ENCODE data around the gene HSP90AB1. TPM values are rescaled to one million over a fixed set of nuclear protein-coding genes. Genes with fewer than 3 reads are reported as not detected.

The HSP90AB1 gene
- total and polyA plus RNA-seq, 9 of the 15 experiments (the other 6 are each of a cell fraction or from before 2014, with no cell fraction given), result 1,780 to 3,358 (median 2,262) TPM

DNA sequence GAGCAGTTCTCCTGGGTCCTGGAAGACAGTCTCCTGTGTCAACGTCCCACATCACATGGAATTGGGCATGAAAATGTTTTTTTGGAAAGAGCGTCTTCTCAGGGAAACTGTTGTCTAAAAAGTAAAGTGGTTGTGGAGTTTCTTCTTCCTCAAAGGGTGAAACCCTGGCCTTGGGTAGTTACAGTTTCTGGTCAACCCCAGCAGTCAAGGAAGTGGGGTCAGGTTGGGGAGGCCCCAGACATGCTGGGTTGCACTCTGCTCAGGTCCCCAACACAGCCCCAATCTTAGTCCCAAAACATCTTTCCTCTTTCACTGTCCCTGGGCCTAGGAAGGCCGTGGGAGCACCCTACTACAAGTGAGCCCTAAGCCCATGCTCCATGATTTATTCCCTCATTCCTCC is 19.4 kb downstream of the HSP90AB1 start:
- no peaks in the 10 kb centered on the region for H3K9me3 ChIP-seq (replicated peaks; ENCODE audit: control insufficient read depth, insufficient read depth, low read depth, low read length)
- POLR2A ChIA-PET, result interaction anchor here (8.2 kb wide), 1 partner anchor 19 kb away, joined by 69 read pairs; the partner anchor contains the start of gene HSP90AB1
- 47% methylated on average over 3 of the region's 3 CpGs for WGBS (ENCODE audit: insufficient coverage, low coverage, missing lambda C conversion rate)

More for the DNA sequence above, 19.4 kb downstream of the HSP90AB1 start:
- ATAC-seq, result no peak
- intact Hi-C loops (cut with micrococcal nuclease) (loop anchor here (5.0 kb wide), 1 partner anchor 169 kb away; no protein-coding TSS in a partner anchor), in situ Hi-C loops (cut with MboI) (loop anchor here (5.0 kb wide), 1 partner anchor 76 kb away; the partner anchor contains the start of gene SPATS1)
- no TSS peak for BruUV-seq (replicated peaks)
- Histone ChIP-seq H3K4me3 (no peak overlapping the region), H4K20me1 (replicated peaks; ENCODE audit: control insufficient read depth, insufficient read depth, low read length) (peaks cover 3% of the 10 kb centered on the region; the same call in 1 of the 2 replicates), H3K4me1 (replicated peaks in 1 of 2; ENCODE audit: control insufficient read depth in 2 of 2, insufficient read depth in 2 of 2, low read length in 2 of 2) (peaks cover 19 to 39% of the 10 kb centered on the region in 2 experiments; a peak in 4 of 5 replicates), H3K27me3 (ENCODE audit: control insufficient read depth in 2 of 2, insufficient read depth in 2 of 2, low read length in 2 of 2) (peaks cover 20 to 22% of the 10 kb centered on the region in 2 experiments), H3K36me3 (ENCODE audit: control insufficient read depth, insufficient read depth, low read length) (peaks cover 16% of the 10 kb centered on the region; the same call in 1 of the 3 replicates), H3K9me1 (ENCODE audit: control insufficient read depth, insufficient read depth, low read length) (no peaks in the 10 kb centered on the region), H3K9ac (ENCODE audit: insufficient read depth in 1 of 2, low read depth in 2 of 2, low read length in 2 of 2) (no peak overlapping the region), H3K4me2 (ENCODE audit: insufficient read depth, low read length) (no peak overlapping the region), H2AFZ (ENCODE audit: low read depth, low read length) (peak overlapping the region; percentile 86; the same call in 1 of the 2 replicates), H3K79me2 (ENCODE audit: control insufficient read depth, insufficient read depth, low read length) (peaks cover 17% of the 10 kb centered on the region), H3K27ac (ENCODE audit: extremely low read depth, low read depth, low read length) (no peak overlapping the region)
- DNase-seq (ENCODE audit: extremely low read depth in 1 of 4, low spot score in 3 of 4), result no peak
- TF ChIP-seq EWSR1 (IDR thresholded peaks at IDR 0.05; ENCODE audit: borderline replicate concordance, low read depth, partially characterized antibody), result no peak
- TF ChIP-seq, protein P1, sequence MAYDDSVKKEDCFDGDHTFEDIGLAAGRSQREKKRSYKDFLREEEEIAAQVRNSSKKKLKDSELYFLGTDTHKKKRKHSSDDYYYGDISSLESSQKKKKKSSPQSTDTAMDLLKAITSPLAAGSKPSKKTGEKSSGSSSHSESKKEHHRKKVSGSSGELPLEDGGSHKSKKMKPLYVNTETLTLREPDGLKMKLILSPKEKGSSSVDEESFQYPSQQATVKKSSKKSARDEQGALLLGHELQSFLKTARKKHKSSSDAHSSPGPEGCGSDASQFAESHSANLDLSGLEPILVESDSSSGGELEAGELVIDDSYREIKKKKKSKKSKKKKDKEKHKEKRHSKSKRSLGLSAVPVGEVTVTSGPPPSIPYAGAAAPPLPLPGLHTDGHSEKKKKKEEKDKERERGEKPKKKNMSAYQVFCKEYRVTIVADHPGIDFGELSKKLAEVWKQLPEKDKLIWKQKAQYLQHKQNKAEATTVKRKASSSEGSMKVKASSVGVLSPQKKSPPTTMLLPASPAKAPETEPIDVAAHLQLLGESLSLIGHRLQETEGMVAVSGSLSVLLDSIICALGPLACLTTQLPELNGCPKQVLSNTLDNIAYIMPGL (CRISPR knock-in tag; IDR thresholded peaks at IDR 0.05), result no peak
- TF ChIP-seq PHB (CRISPR knock-in tag; IDR thresholded peaks at IDR 0.05), result no peak
- no peak for TF ChIP-seq MAFK (IDR thresholded peaks at IDR 0.05; ENCODE audit: low read length)
- TF ChIP-seq, protein P2, sequence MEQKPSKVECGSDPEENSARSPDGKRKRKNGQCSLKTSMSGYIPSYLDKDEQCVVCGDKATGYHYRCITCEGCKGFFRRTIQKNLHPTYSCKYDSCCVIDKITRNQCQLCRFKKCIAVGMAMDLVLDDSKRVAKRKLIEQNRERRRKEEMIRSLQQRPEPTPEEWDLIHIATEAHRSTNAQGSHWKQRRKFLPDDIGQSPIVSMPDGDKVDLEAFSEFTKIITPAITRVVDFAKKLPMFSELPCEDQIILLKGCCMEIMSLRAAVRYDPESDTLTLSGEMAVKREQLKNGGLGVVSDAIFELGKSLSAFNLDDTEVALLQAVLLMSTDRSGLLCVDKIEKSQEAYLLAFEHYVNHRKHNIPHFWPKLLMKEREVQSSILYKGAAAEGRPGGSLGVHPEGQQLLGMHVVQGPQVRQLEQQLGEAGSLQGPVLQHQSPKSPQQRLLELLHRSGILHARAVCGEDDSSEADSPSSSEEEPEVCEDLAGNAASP (IDR thresholded peaks at IDR 0.05), result no peak
- TF ChIP-seq NCOA1 (IDR thresholded peaks at IDR 0.05; ENCODE audit: low read depth), result no peak
- no peak for TF ChIP-seq EP300 (IDR thresholded peaks at IDR 0.05; ENCODE audit: low read length)
- no peak for TF ChIP-seq ZNF354B (CRISPR knock-in tag; IDR thresholded peaks at IDR 0.05)
- no peak for TF ChIP-seq CBX2 (IDR thresholded peaks at IDR 0.05; ENCODE audit: insufficient read depth, low read length, poor library complexity, severe bottlenecking)
- FAIRE-seq, result no peak
- CTCF ChIA-PET (ENCODE audit: low intra/inter-chr PET ratio), result interaction anchor here (4.6 kb wide), 1 partner anchor 72 kb away, joined by 61 read pairs; no protein-coding TSS in a partner anchor

Data from K562 (cell line).